Panc1 (cell line): Measurements from ENCODE around the gene ZCCHC14.
"Not testable (repeated sequence)": the region's sequence is repeated elsewhere in the genome, so short reads cannot be mapped to it uniquely, and the experiment has no call there.

ENCODE experiments used
- CTCF ChIP-seq: fragments of 450-650 bp; IDR thresholded peaks from 2 replicates; pipeline ENCODE4 v1.5.1; 2017; ENCODE audit warnings: mild to moderate bottlenecking
- POLR2AphosphoS5 ChIP-seq: IDR thresholded peaks from 2 replicates; pipeline ENCODE4 v1.6.1; 2012; ENCODE audit warnings: mild to moderate bottlenecking, low read depth, low read length, moderate library complexity

- not testable (repeated sequence) for TF ChIP-seq CTCF, POLR2AphosphoS5
These were observed 102.9 kb downstream of the ZCCHC14 start for GRCh38 chr16:87389914-87390313.
